ENCODE measurements around the gene NDST1. TPM values are rescaled to one million over a fixed set of nuclear protein-coding genes. Genes with fewer than 3 reads are reported as not detected.

The NDST1 gene
- total and polyA plus RNA-seq, 12 donors: 14.8 to 86.1 (median 58.5) TPM

DNA sequence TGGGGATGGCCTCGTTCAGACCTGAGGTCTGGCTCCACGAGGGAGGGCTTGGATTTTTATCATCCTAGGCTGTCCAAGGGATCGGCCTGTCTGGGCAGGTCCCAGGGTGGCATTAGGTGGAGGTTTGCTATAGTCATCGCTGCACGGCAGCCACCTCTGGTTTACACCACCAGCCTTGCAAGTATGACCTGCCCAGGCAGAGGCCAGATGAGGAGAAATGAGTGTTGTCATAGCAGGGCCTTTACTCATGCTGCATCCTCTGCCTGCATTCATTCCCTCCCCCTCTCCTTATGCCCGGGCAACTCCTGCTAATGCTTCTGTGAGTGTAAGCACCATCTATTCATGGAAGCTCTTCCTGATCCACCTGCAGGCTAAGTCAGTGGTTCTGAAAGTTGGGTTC, 15.3 kb upstream of the NDST1 start:
- intact Hi-C loops (cut with DNase I): no loop called here
- WGBS, 2 donors: 60 to 62% methylated on average over 6 of the region's 6 CpGs
- H3K4me3 ChIP-seq: no peak overlapping the region
- TF ChIP-seq CTCF (IDR thresholded peaks at IDR 0.05): no peak
- ATAC-seq (no peak), DNase-seq (no peak)
- H3K27me3 ChIP-seq: no peaks in the 10 kb centered on the region
- no peaks in the 10 kb centered on the region for H3K9me3 ChIP-seq
- peaks cover 0 to 29% (median 0%) of the 10 kb centered on the region in 9 donors for H3K36me3 ChIP-seq
- H3K27ac ChIP-seq: peak overlapping the region in 8 of 10 donors; percentile 43 to 99 (median 96)
- H3K4me1 ChIP-seq: peaks cover 49 to 88% (median 75%) of the 10 kb centered on the region in 9 donors

DNA sequence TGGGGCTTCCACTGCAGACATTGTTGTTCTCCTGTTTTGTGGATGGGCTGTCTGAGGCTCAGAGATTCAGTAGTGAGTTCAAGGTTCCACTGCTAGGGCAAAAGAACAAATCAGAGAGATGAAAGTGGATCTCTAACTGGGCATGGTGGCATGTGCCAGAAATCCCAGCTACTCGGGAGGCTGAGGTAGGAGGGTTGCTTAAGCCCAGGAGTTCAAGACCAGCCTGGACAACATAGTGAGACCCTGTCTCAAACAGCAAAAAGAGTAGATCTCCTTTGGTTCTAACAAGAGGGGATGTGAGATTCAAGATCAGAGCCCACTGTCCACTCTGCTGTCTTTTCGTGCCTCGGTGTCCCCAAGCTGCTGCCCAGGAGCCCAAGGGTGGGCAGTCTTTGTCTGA, 11.8 kb upstream of the NDST1 start:
- Histone ChIP-seq H3K27ac (peak overlapping the region in 9 of 10 donors; percentile 64 to 93 (median 85)), H3K36me3 (peaks cover 0 to 38% (median 0%) of the 10 kb centered on the region in 9 donors), H3K4me1 (peaks cover 48 to 88% (median 74%) of the 10 kb centered on the region in 9 donors), H3K9me3 (no peaks in the 10 kb centered on the region), H3K4me3 (no peak overlapping the region), H3K27me3 (no peaks in the 10 kb centered on the region)
- WGBS, 2 donors: 65 to 73% methylated on average over 3 of the region's 3 CpGs
- intact Hi-C loops (cut with DNase I): no loop called here
- DNase-seq (no peak), ATAC-seq (no peak)
- no peak for TF ChIP-seq CTCF (IDR thresholded peaks at IDR 0.05)

- H3K9me3 ChIP-seq: no peaks in the 10 kb centered on the region
- intact Hi-C loops (cut with DNase I): no loop called here
- peaks cover 0 to 39% (median 0%) of the 10 kb centered on the region in 9 donors for H3K36me3 ChIP-seq
- ATAC-seq (peak in 6 of 8 donors; percentile 5 to 63 (median 42)), DNase-seq (peak in 1 of 2 donors; percentile 64)
- peak overlapping the region; percentile 52 to 93 (median 85) for H3K27ac ChIP-seq
- no peak for TF ChIP-seq CTCF (IDR thresholded peaks at IDR 0.05)
- H3K4me3 ChIP-seq: peak overlapping the region in 1 of 10 donors; percentile 1
- H3K27me3 ChIP-seq: no peaks in the 10 kb centered on the region
- 56 to 67% methylated on average over 4 of the region's 4 CpGs for WGBS, 2 donors
- H3K4me1 ChIP-seq: peaks cover 48 to 88% (median 74%) of the 10 kb centered on the region in 9 donors
These were observed 11.4 kb upstream of the NDST1 start for GRCh38 chr5:150496534-150496933.

GRCh38 chr5:150497274-150497988, 10.5 kb upstream of the NDST1 start:
- peaks cover 40 to 88% (median 74%) of the 10 kb centered on the region in 9 donors for H3K4me1 ChIP-seq
- H3K27me3 ChIP-seq: no peaks in the 10 kb centered on the region
- ATAC-seq (peak; percentile 35 to 90 (median 64)), DNase-seq (peak in 1 of 2 donors; percentile 58)
- peak overlapping the region; percentile 52 to 93 (median 85) for H3K27ac ChIP-seq
- 35 to 43% methylated on average over 14 of the region's 14 CpGs for WGBS, 2 donors
- H3K36me3 ChIP-seq: peaks cover 0 to 35% (median 0%) of the 10 kb centered on the region in 9 donors
- no peak for TF ChIP-seq CTCF (IDR thresholded peaks at IDR 0.05)
- intact Hi-C loops (cut with DNase I): no loop called here
- H3K9me3 ChIP-seq: no peaks in the 10 kb centered on the region
- peak overlapping the region in 1 of 10 donors; percentile 1 for H3K4me3 ChIP-seq

Measured in heart right ventricle (tissue), 16 donors.